Bronchial epithelial cell (primary cell): Measurements from ENCODE around the gene COMMD3. TPM values are rescaled to one million over a fixed set of nuclear protein-coding genes. Genes with fewer than 3 reads are reported as not detected.

ENCODE experiments used
- DNase-seq: peaks from one replicate; pipeline ENCODE4 v3.0.0-alpha.2; 2010; ENCODE audit warnings: low read depth
- FAIRE-seq: peaks from 2 replicates; lab custom pipeline; 2011; peaks lifted over from hg19 to GRCh38; lab: Jason Lieb, UNC
- H3K27me3 ChIP-seq: 2 replicates; pipeline ENCODE4 v1.5.1; 2011; ENCODE audit warnings: low read length; ENCODE audit not compliant: control insufficient read depth, insufficient read depth
- H3K36me3 ChIP-seq: 2 replicates; pipeline ENCODE4 v1.5.1; 2011; ENCODE audit warnings: low read length; ENCODE audit not compliant: control insufficient read depth, insufficient read depth
- H3K4me3 ChIP-seq: 2 replicates; pipeline ENCODE4 v1.5.1; 2011; ENCODE audit warnings: mild to moderate bottlenecking, low read depth, low read length, control low read depth
- CTCF ChIP-seq: IDR thresholded peaks from 2 replicates; pipeline ENCODE4 v1.5.1; 2011; ENCODE audit warnings: mild to moderate bottlenecking, moderate library complexity, low read length, control low read depth, inconsistent platforms; ENCODE audit not compliant: insufficient read depth, severe bottlenecking
- total RNA-seq: library from RNA; depleted of rRNA; stranded (reverse); fragments of >200 nt; gene quantifications from 2 replicates; pipeline ENCODE4 v1.2.1, GENCODE V29; 2014

COMMD3 gene
- total RNA-seq, 1 donor from 2014 or later = 32.9 TPM

GRCh38 chr10:22317076-22317370 lies 835 bp downstream of the COMMD3 start:
- DNase-seq (no peak), FAIRE-seq (no peak)
- H3K4me3 ChIP-seq = peak overlapping the region; percentile 63
- H3K27me3 ChIP-seq = peaks cover under 1% of the 10 kb centered on the region
- TF ChIP-seq CTCF = no peak
- H3K36me3 ChIP-seq = no peaks in the 10 kb centered on the region

- no peak for TF ChIP-seq CTCF
- no peak for DNase-seq
- Histone ChIP-seq H3K27me3 (peaks cover 9% of the 10 kb centered on the region), H3K4me3 (no peak overlapping the region), H3K36me3 (no peaks in the 10 kb centered on the region)
- FAIRE-seq = no peak
These were observed 1.8 kb downstream of the COMMD3 start for GRCh38 chr10:22317771-22318565.

- H3K4me3 ChIP-seq = no peak overlapping the region
- TF ChIP-seq CTCF = no peak
- peaks cover 14% of the 10 kb centered on the region for H3K27me3 ChIP-seq
- H3K36me3 ChIP-seq = no peaks in the 10 kb centered on the region
- FAIRE-seq (no peak), DNase-seq (no peak)
These were observed 2.6 kb downstream of the COMMD3 start for GRCh38 chr10:22318772-22319171.

- Histone ChIP-seq H3K36me3 (no peaks in the 10 kb centered on the region), H3K27me3 (peaks cover 17% of the 10 kb centered on the region), H3K4me3 (no peak overlapping the region)
- TF ChIP-seq CTCF = no peak
- DNase-seq (no peak), FAIRE-seq (no peak)
These were observed 3.4 kb downstream of the COMMD3 start for GRCh38 chr10:22319547-22319979.

GRCh38 chr10:22319980-22320558 lies 3.9 kb downstream of the COMMD3 start:
- no peak for TF ChIP-seq CTCF
- DNase-seq = no peak
- Histone ChIP-seq H3K36me3 (no peaks in the 10 kb centered on the region), H3K27me3 (peaks cover 17% of the 10 kb centered on the region), H3K4me3 (peak overlapping the region; percentile 78)
- no peak for FAIRE-seq
